Measurements from ENCODE around the gene IFT122. TPM values are rescaled to one million over a fixed set of nuclear protein-coding genes. Genes with fewer than 3 reads are reported as not detected.

Gene IFT122
- total and polyA plus RNA-seq, 2 of the 4 experiments (the other 2 are of a cell fraction): 16.8 to 28.0 TPM

- no TSS peak for BruUV-seq (replicated peaks)
- DNase-seq (no peak), ATAC-seq (ENCODE audit: low read depth) (no peak)
- no peak overlapping the region for H2AK5ac ChIP-seq (ENCODE audit: low read depth, low read length)
- H3K27ac ChIP-seq (ENCODE audit: insufficient read depth, low read length): no peak overlapping the region
- no peak overlapping the region for H2BK5ac ChIP-seq (ENCODE audit: low read depth, low read length, poor library complexity, severe bottlenecking)
- ChIA-PET POLR2A (ENCODE audit: unreplicated experiment) (no interaction called here), CTCF (no interaction called here)
- dilution Hi-C loops (cut with HindIII; ENCODE audit: low sequenced_read_pairs, unreplicated experiment): no loop called here
- in situ Hi-C loops (cut with MboI; ENCODE audit: low sequenced_read_pairs): no loop called here
- no peak overlapping the region for H3K23ac ChIP-seq (ENCODE audit: low read depth, low read length)
- TF ChIP-seq ELK1 (IDR thresholded peaks at IDR 0.05; ENCODE audit: borderline replicate concordance, low read depth, low read length): no peak
- TF ChIP-seq CHD1 (IDR thresholded peaks at IDR 0.05; ENCODE audit: low read depth, low read length): no peak
- TF ChIP-seq BHLHE40 (IDR thresholded peaks at IDR 0.05; ENCODE audit: low read depth, low read length): no peak
- no peak for TF ChIP-seq NFE2L2 (IDR thresholded peaks at IDR 0.05; ENCODE audit: low read depth, low read length)
- no peak for TF ChIP-seq MAZ (IDR thresholded peaks at IDR 0.05; ENCODE audit: borderline replicate concordance, low read depth, low read length)
- no peak for TF ChIP-seq CEBPB (IDR thresholded peaks at IDR 0.05; ENCODE audit: low read depth, low read length)
- no peak for TF ChIP-seq RCOR1 (IDR thresholded peaks at IDR 0.05; ENCODE audit: insufficient replicate concordance, low read length)
- TF ChIP-seq SMC3 (IDR thresholded peaks at IDR 0.05; ENCODE audit: low read depth, low read length): no peak
- no peak for TF ChIP-seq MXI1 (IDR thresholded peaks at IDR 0.05; ENCODE audit: borderline replicate concordance, low read depth, low read length)
- no peak for TF ChIP-seq FOS (IDR thresholded peaks at IDR 0.05; ENCODE audit: low read depth, low read length)
- no peak overlapping the region for H3K4me2 ChIP-seq (ENCODE audit: low read depth, low read length)
- no peaks in the 10 kb centered on the region for H3K27me3 ChIP-seq (ENCODE audit: control insufficient read depth, insufficient read depth, low read length)
- no peaks in the 10 kb centered on the region for H3K79me1 ChIP-seq (ENCODE audit: low read depth in 1 of 2, low read length in 2 of 2)
- H4K91ac ChIP-seq (ENCODE audit: insufficient read depth, low read depth, low read length): no peak overlapping the region
- intact Hi-C loops (cut with micrococcal nuclease): no loop called here
- no peak overlapping the region for H3K18ac ChIP-seq (ENCODE audit: low read depth, low read length)
- no peak overlapping the region for H2BK20ac ChIP-seq (ENCODE audit: low read depth, low read length)
- H3K4me3 ChIP-seq (ENCODE audit: insufficient read depth, low read depth, low read length): no peak overlapping the region
- H4K5ac ChIP-seq (ENCODE audit: low read depth, low read length): no peak overlapping the region
- no peak overlapping the region for H4K8ac ChIP-seq (ENCODE audit: low read depth in 2 of 2, low read length in 2 of 2)
- H3K9me1 ChIP-seq (ENCODE audit: insufficient read depth, low read length): peaks cover 3% of the 10 kb centered on the region; the same call in 1 of the 2 replicates
- H3K4me1 ChIP-seq (ENCODE audit: control insufficient read depth, insufficient read depth, low read length): peaks cover 2% of the 10 kb centered on the region; the same call in 1 of the 2 replicates
- H3K9me3 ChIP-seq (ENCODE audit: control insufficient read depth, insufficient read depth, low read length): no peaks in the 10 kb centered on the region
- no peak overlapping the region for H3K14ac ChIP-seq (replicated peaks; ENCODE audit: low read depth, low read length)
- no peak overlapping the region for H2BK120ac ChIP-seq (ENCODE audit: low read depth, low read length)
- no peak overlapping the region for H3K56ac ChIP-seq (ENCODE audit: extremely low read depth, insufficient read depth, low read length)
- no peak overlapping the region for H3K4ac ChIP-seq (ENCODE audit: low read depth, low read length)
- H2AFZ ChIP-seq (replicated peaks; ENCODE audit: low read length, poor library complexity): no peak overlapping the region
- peaks cover 4% of the 10 kb centered on the region; the same call in 1 of the 2 replicates for H3K36me3 ChIP-seq (ENCODE audit: control insufficient read depth, insufficient read depth, low read length)
- H2AK9ac ChIP-seq (replicated peaks; ENCODE audit: low read depth, low read length, poor library complexity): no peak overlapping the region
- no peaks in the 10 kb centered on the region for H4K20me1 ChIP-seq (ENCODE audit: insufficient read depth, low read length)
- no peak overlapping the region for H2BK15ac ChIP-seq (ENCODE audit: low read depth, low read length)
- no CpG with 5 or more reads among the region's 8 CpGs for WGBS, 2 experiments (ENCODE audit: extremely low coverage in 2 of 2, insufficient read length in 1 of 2)
- no peak overlapping the region for H3K9ac ChIP-seq (ENCODE audit: low read depth, low read length)
These were observed 81.6 kb downstream of the IFT122 start for GRCh38 chr3:129521611-129522010.

All from IMR-90 (cell line).